Measurements from ENCODE around the gene FOXD1.

Gene FOXD1

GRCh38 chr5:73438645-73439470 lies 9.7 kb downstream of the FOXD1 start:
- no peak for DNase-seq

- no peak for DNase-seq
Observed at GRCh38 chr5:73437777-73438644, 10.6 kb downstream of the FOXD1 start.

- DNase-seq = no peak
Observed at GRCh38 chr5:73437101-73437776, 11.3 kb downstream of the FOXD1 start.

- DNase-seq = no peak
Observed at GRCh38 chr5:73436535-73437100, 12.0 kb downstream of the FOXD1 start.

- DNase-seq = no peak
Observed at GRCh38 chr5:73435759-73436534, 12.6 kb downstream of the FOXD1 start.

GRCh38 chr5:73434907-73435306 lies 13.7 kb downstream of the FOXD1 start:
- DNase-seq = no peak

- no peak for DNase-seq
Observed at GRCh38 chr5:73434461-73434860, 14.1 kb downstream of the FOXD1 start.

- DNase-seq = no peak
Observed at GRCh38 chr5:73433982-73434342, 14.6 kb downstream of the FOXD1 start.

- no peak for DNase-seq
Observed at GRCh38 chr5:73433272-73433981, 15.2 kb downstream of the FOXD1 start.

- no peak for DNase-seq
Observed at GRCh38 chr5:73431204-73431851, 17.2 kb downstream of the FOXD1 start.

- DNase-seq = no peak
Observed at GRCh38 chr5:73426034-73426433, 22.5 kb downstream of the FOXD1 start.

- DNase-seq = no peak
Observed at GRCh38 chr5:73424556-73424977, 24.0 kb downstream of the FOXD1 start.

GRCh38 chr5:73422164-73422563 lies 26.4 kb downstream of the FOXD1 start:
- DNase-seq = no peak

GRCh38 chr5:73420666-73421065 lies 27.9 kb downstream of the FOXD1 start:
- DNase-seq = no peak

GRCh38 chr5:73419465-73420390 lies 28.8 kb downstream of the FOXD1 start:
- DNase-seq = no peak

GRCh38 chr5:73419117-73419464 lies 29.5 kb downstream of the FOXD1 start:
- DNase-seq = no peak

- DNase-seq = no peak
Observed at GRCh38 chr5:73418244-73418691, 30.3 kb downstream of the FOXD1 start.

GRCh38 chr5:73417303-73418034 lies 31.1 kb downstream of the FOXD1 start:
- no peak for DNase-seq

GRCh38 chr5:73415617-73416016 lies 33.0 kb downstream of the FOXD1 start:
- DNase-seq = no peak

Measured in hippocampal formation (tissue), 2 donors.